Activated T-cell treated with anti-CD3 and anti-CD28 coated beads for 4 hours (primary cell): Measurements from ENCODE around the gene GLCE.

Experiments used
- DNase-seq: peaks from one replicate; pipeline ENCODE4 v3.0.0-alpha.2; 2020

The GLCE gene

GRCh38 chr15:69160141-69160993 lies at the start of gene GLCE:
Gene GLCE, plus strand, starts transcription at chr15:69160635. Its CDS starts 95,172 bp downstream, at chr15:69255807.
- DNase-seq, result peak; percentile 89

- no peak for DNase-seq
Measured at GRCh38 chr15:69114331-69114928, 46.0 kb upstream of the GLCE start.

GRCh38 chr15:69115031-69115430 lies 45.4 kb upstream of the GLCE start:
- no peak for DNase-seq

GRCh38 chr15:69116391-69116790 lies 44.0 kb upstream of the GLCE start:
- DNase-seq, result no peak

- DNase-seq, result no peak
Measured at GRCh38 chr15:69117431-69117871, 43.0 kb upstream of the GLCE start.

GRCh38 chr15:69118089-69118488 lies 42.3 kb upstream of the GLCE start:
- no peak for DNase-seq

GRCh38 chr15:69119001-69119400 lies 41.4 kb upstream of the GLCE start:
- DNase-seq, result no peak

GRCh38 chr15:69119683-69120395 lies 40.6 kb upstream of the GLCE start:
- no peak for DNase-seq

- DNase-seq, result no peak
Measured at GRCh38 chr15:69120732-69121131, 39.7 kb upstream of the GLCE start.

GRCh38 chr15:69121198-69121828 lies 39.1 kb upstream of the GLCE start:
- DNase-seq, result no peak

GRCh38 chr15:69125236-69125635 lies 35.2 kb upstream of the GLCE start:
- DNase-seq, result no peak

- DNase-seq, result no peak
Measured at GRCh38 chr15:69126054-69126469, 34.4 kb upstream of the GLCE start.

GRCh38 chr15:69127306-69127705 lies 33.1 kb upstream of the GLCE start:
- DNase-seq, result no peak

GRCh38 chr15:69128667-69129311 lies 31.6 kb upstream of the GLCE start:
- no peak for DNase-seq

- DNase-seq, result no peak
Measured at GRCh38 chr15:69131362-69132220, 28.8 kb upstream of the GLCE start.

- no peak for DNase-seq
Measured at GRCh38 chr15:69132430-69132829, 28.0 kb upstream of the GLCE start.

- DNase-seq, result no peak
Measured at GRCh38 chr15:69132977-69133861, 27.2 kb upstream of the GLCE start.

- no peak for DNase-seq
Measured at GRCh38 chr15:69133862-69134519, 26.4 kb upstream of the GLCE start.

GRCh38 chr15:69134791-69135190 lies 25.6 kb upstream of the GLCE start:
- no peak for DNase-seq

- no peak for DNase-seq
Measured at GRCh38 chr15:69135499-69135898, 24.9 kb upstream of the GLCE start.
